ENCODE measurements around the gene KIZ.

KIZ gene

GRCh38 chr20:21230220-21230619 is 104.3 kb downstream of the KIZ start:
- Histone ChIP-seq H3K27ac (no peak overlapping the region), H3K9me3 (no peaks in the 10 kb centered on the region), H3K36me3 (peaks cover 28 to 73% (median 32%) of the 10 kb centered on the region in 3 donors), H3K4me3 (no peak overlapping the region), H3K27me3 (no peaks in the 10 kb centered on the region), H3K4me1 (no peaks in the 10 kb centered on the region)
- no peak for DNase-seq
- intact Hi-C loops (cut with DNase I; ENCODE audit: low total_unique reads), result loop anchor here (10.0 kb wide), 1 partner anchor 135 kb away; no protein-coding TSS in a partner anchor
- TF ChIP-seq, protein P1, sequence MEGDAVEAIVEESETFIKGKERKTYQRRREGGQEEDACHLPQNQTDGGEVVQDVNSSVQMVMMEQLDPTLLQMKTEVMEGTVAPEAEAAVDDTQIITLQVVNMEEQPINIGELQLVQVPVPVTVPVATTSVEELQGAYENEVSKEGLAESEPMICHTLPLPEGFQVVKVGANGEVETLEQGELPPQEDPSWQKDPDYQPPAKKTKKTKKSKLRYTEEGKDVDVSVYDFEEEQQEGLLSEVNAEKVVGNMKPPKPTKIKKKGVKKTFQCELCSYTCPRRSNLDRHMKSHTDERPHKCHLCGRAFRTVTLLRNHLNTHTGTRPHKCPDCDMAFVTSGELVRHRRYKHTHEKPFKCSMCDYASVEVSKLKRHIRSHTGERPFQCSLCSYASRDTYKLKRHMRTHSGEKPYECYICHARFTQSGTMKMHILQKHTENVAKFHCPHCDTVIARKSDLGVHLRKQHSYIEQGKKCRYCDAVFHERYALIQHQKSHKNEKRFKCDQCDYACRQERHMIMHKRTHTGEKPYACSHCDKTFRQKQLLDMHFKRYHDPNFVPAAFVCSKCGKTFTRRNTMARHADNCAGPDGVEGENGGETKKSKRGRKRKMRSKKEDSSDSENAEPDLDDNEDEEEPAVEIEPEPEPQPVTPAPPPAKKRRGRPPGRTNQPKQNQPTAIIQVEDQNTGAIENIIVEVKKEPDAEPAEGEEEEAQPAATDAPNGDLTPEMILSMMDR (IDR thresholded peaks at IDR 0.05), result no peak

DNA sequence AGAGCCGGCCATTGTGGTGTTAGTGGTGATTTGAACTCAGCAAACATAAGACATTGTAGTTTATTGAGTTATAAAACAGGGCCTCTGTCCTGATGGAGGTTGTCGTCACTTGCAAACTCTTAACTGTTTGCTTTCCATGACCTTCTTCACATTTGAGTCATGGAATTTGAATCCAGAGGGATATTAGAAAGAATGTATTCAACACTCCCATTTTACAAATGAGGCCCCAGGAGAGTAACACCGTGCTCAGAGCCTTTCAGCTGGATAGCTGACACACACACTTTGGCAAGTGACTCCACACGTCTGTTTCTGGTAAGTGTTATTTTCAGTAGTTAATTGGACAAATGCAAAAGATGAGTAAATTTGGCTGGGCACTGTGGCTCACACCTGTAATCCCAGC is 104.8 kb downstream of the KIZ start:
- no peaks in the 10 kb centered on the region for H3K9me3 ChIP-seq
- TF ChIP-seq, protein P1 (IDR thresholded peaks at IDR 0.05), result no peak
- intact Hi-C loops (cut with DNase I; ENCODE audit: low total_unique reads), result loop anchor here (10.0 kb wide), 1 partner anchor 134 kb away; no protein-coding TSS in a partner anchor
- H3K27ac ChIP-seq, result no peak overlapping the region
- no peak overlapping the region for H3K4me3 ChIP-seq
- H3K4me1 ChIP-seq, result no peaks in the 10 kb centered on the region
- H3K27me3 ChIP-seq, result no peaks in the 10 kb centered on the region
- no peak for DNase-seq
- H3K36me3 ChIP-seq, result peaks cover 27 to 68% (median 32%) of the 10 kb centered on the region in 3 donors

DNA sequence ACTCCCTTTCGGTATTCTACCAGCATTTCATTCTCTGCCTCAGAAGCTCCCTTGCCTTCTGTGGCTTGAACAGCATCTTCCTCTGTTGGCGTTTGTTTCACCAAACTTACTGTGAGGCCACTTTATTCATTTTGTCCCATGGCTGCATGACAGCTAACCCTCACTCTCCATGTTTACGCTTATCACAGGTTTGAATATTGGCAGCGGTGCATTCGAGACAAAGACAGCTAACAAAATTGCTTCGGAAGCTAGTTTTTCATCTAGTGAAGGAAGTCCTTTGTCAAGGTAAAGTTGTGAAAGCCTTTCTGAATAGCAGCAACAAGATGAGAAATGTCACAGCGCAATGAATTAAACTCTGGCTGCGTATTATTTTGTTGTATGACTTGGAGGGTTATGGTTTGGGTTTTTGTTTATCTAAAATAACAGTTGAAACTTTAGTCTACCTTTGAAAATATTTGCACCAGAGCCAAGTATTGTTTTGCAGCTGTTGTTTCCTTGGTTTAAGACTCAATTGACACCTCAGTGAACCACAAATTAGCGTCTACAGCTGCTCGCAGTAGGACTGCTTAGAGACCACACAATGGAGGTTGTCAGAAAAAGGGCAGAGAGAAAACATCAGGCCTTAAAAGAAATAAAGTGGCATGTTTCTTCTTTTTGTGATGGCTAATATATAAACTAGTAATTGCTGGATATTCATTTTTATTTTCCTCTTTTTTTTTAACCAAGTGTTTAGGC is 106.8 kb downstream of the KIZ start:
- TF ChIP-seq, protein P1 (IDR thresholded peaks at IDR 0.05), result no peak
- peaks cover 0 to 7% (median 0%) of the 10 kb centered on the region in 4 donors for H3K4me1 ChIP-seq
- H3K36me3 ChIP-seq, result peaks cover 27 to 57% (median 32%) of the 10 kb centered on the region in 3 donors
- H3K27me3 ChIP-seq, result no peaks in the 10 kb centered on the region
- no peaks in the 10 kb centered on the region for H3K9me3 ChIP-seq
- H3K4me3 ChIP-seq, result no peak overlapping the region
- DNase-seq, result no peak
- H3K27ac ChIP-seq, result no peak overlapping the region
- intact Hi-C loops (cut with DNase I; ENCODE audit: low total_unique reads), result loop anchor here (10.0 kb wide), 1 partner anchor 132 kb away; no protein-coding TSS in a partner anchor

DNA sequence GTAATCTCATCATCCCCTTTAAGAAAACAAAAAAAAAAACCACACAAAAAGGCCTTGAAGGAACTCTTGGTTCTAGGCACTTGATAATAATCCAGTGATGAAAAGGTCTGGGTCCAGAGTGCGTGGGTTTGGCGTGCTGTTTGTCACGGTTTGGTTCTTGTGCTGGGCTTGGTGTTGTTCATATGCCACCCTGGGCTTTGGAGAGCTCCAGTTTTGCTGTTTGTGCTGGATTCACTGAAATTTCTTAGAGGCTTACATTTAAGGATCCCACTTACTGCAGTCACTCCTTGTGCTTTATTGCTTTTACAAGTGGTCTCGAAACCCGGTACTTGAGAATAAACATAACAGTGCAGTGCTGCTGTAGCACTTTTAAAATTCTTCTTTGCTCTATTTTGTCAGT is 108.4 kb downstream of the KIZ start:
- no peaks in the 10 kb centered on the region for H3K9me3 ChIP-seq
- no peak overlapping the region for H3K4me3 ChIP-seq
- H3K27ac ChIP-seq, result no peak overlapping the region
- peaks cover 33 to 56% (median 36%) of the 10 kb centered on the region in 3 donors for H3K36me3 ChIP-seq
- H3K4me1 ChIP-seq, result peaks cover 0 to 7% (median 0%) of the 10 kb centered on the region in 4 donors
- H3K27me3 ChIP-seq, result no peaks in the 10 kb centered on the region
- intact Hi-C loops (cut with DNase I; ENCODE audit: low total_unique reads), result loop anchor here (10.0 kb wide), 1 partner anchor 130 kb away; no protein-coding TSS in a partner anchor
- no peak for DNase-seq
- TF ChIP-seq, protein P1 (IDR thresholded peaks at IDR 0.05), result no peak

DNA sequence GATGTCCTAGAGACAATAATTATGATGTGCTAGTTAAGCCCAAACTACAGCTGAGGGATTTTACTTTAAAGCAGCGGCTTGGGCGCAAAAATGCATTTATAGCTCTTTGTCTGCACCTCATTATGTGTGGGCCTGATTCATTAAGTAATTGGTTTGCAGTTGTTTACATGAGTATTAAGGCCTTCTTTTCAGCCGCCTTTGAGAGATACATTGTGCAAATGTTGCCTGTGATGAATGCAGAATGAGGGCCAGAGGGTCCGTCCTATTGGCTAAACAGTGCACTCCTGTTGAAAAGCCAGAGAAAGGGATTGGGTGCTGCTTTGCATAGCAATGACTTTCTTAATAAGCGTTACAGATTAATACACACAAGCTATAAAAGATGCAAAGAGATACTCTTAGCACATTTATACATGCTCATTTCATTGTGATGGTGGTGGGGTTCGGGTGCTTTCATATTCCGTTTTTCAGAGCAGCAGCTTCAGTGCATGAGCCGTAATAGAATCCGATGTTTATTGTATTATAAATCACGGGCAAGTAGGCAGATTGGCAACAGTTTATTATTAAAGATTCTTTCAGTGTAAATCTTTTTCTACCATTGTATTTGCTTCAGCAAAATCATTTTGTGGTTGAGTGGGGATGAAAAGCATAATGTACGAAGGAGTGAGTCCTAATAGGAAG is 109.1 kb downstream of the KIZ start:
- Histone ChIP-seq H3K4me1 (peaks cover 0 to 7% (median 0%) of the 10 kb centered on the region in 4 donors), H3K9me3 (no peaks in the 10 kb centered on the region), H3K36me3 (peaks cover 30 to 50% (median 31%) of the 10 kb centered on the region in 3 donors), H3K27ac (no peak overlapping the region), H3K27me3 (no peaks in the 10 kb centered on the region), H3K4me3 (no peak overlapping the region)
- TF ChIP-seq, protein P1 (IDR thresholded peaks at IDR 0.05), result no peak
- no peak for DNase-seq
- intact Hi-C loops (cut with DNase I; ENCODE audit: low total_unique reads), result loop anchor here (5.0 to 10.0 kb wide), 2 partner anchors 130 to 272 kb away; no protein-coding TSS in a partner anchor

Measured in tibial artery (tissue), 4 donors.